ENCODE measurements around the gene CCDC102A. TPM values are rescaled to one million over a fixed set of nuclear protein-coding genes. Genes with fewer than 3 reads are reported as not detected.
A peak's percentile ranks its signal among the peaks of the same experiment; 100 is the strongest.

CCDC102A gene
- total RNA-seq, 4 donors from 2014 or later, result 1.7 to 10.7 (median 2.5) TPM

DNA sequence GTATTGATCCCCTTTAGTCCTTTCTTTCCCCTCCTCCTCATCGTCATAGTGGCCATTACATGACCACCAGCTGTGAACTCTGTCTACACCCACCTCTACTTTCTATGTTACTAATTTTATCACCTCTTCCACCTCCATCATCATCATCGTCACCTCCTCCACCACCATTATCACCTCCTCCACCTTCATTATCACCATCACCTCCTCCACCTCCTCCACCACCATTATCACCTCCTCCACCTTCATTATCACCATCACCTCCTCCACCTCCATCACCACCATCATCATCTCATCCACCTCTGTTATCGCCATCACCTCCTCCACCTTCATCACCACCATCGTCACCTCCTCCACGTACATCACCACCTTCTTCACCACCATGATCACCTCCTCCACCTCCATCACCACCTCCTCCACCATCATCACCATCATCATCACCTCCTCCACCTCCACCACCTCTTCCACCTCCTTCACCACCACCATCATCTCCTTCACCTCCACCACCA is 31.9 kb upstream of the CCDC102A start:
- Histone ChIP-seq H3K4me1 (no peaks in the 10 kb centered on the region), H3K36me3 (no peaks in the 10 kb centered on the region), H3K27ac (no peak overlapping the region), H3K27me3 (no peaks in the 10 kb centered on the region), H3K4me3 (no peak overlapping the region), H3K9me3 (no peaks in the 10 kb centered on the region)
- TF ChIP-seq POLR2A (IDR thresholded peaks at IDR 0.05), result no peak
- TF ChIP-seq, protein P1, sequence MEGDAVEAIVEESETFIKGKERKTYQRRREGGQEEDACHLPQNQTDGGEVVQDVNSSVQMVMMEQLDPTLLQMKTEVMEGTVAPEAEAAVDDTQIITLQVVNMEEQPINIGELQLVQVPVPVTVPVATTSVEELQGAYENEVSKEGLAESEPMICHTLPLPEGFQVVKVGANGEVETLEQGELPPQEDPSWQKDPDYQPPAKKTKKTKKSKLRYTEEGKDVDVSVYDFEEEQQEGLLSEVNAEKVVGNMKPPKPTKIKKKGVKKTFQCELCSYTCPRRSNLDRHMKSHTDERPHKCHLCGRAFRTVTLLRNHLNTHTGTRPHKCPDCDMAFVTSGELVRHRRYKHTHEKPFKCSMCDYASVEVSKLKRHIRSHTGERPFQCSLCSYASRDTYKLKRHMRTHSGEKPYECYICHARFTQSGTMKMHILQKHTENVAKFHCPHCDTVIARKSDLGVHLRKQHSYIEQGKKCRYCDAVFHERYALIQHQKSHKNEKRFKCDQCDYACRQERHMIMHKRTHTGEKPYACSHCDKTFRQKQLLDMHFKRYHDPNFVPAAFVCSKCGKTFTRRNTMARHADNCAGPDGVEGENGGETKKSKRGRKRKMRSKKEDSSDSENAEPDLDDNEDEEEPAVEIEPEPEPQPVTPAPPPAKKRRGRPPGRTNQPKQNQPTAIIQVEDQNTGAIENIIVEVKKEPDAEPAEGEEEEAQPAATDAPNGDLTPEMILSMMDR (IDR thresholded peaks at IDR 0.05), result no peak
- DNase-seq, result peak in 1 of 3 donors; percentile 10

DNA sequence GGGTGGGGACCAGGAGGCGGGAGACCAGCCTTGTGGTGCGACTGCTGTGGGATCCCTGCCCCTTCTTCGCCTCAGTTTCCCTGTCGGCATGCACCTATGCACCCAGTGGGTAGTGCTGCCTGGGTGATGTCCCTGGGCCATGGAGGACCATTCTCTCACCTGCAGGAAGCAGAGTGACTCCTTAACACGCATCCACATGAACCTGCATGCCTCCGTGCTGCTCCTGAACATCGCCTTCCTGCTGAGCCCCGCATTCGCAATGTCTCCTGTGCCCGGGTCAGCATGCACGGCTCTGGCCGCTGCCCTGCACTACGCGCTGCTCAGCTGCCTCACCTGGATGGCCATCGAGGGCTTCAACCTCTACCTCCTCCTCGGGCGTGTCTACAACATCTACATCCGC is 31.3 kb upstream of the CCDC102A start:
- TF ChIP-seq, protein P1 (IDR thresholded peaks at IDR 0.05), result no peak
- TF ChIP-seq POLR2A (IDR thresholded peaks at IDR 0.05), result no peak
- Histone ChIP-seq H3K27me3 (no peaks in the 10 kb centered on the region), H3K4me3 (no peak overlapping the region), H3K4me1 (no peaks in the 10 kb centered on the region), H3K36me3 (no peaks in the 10 kb centered on the region), H3K9me3 (no peaks in the 10 kb centered on the region), H3K27ac (no peak overlapping the region)
- peak in 1 of 3 donors; percentile 8 for DNase-seq

- peak in 1 of 3 donors; percentile 5 for DNase-seq
- Histone ChIP-seq H3K4me1 (no peaks in the 10 kb centered on the region), H3K27ac (no peak overlapping the region), H3K36me3 (no peaks in the 10 kb centered on the region), H3K4me3 (no peak overlapping the region), H3K27me3 (no peaks in the 10 kb centered on the region), H3K9me3 (no peaks in the 10 kb centered on the region)
- TF ChIP-seq, protein P1 (IDR thresholded peaks at IDR 0.05), result no peak
- no peak for TF ChIP-seq POLR2A (IDR thresholded peaks at IDR 0.05)
Observed at GRCh38 chr16:57566436-57566835, 30.1 kb upstream of the CCDC102A start.

DNA sequence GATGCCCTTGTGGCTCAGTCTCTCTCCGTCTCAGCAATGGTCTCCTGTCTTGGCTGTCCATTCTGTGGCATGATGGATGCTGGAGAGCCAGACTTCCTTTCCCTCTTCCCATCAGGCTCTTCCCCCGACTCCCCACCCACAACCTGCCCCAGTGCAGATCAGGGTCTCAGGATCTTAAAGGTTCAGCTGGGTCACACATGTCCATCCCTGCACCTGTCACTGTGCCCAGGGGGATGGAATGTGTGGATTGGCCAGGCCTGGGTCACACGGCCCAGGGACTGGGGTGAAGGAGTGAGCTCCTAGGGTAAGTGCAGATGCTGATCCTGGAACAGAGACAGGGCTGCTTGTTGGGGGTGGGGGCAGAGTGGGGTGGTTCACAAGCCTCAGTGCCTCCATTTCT is 29.1 kb upstream of the CCDC102A start:
- TF ChIP-seq, protein P1 (IDR thresholded peaks at IDR 0.05), result no peak
- TF ChIP-seq POLR2A (IDR thresholded peaks at IDR 0.05), result no peak
- Histone ChIP-seq H3K4me3 (no peak overlapping the region), H3K36me3 (no peaks in the 10 kb centered on the region), H3K27me3 (no peaks in the 10 kb centered on the region), H3K4me1 (no peaks in the 10 kb centered on the region), H3K9me3 (peaks cover 0 to 3% (median 0%) of the 10 kb centered on the region in 4 donors), H3K27ac (no peak overlapping the region)
- DNase-seq, result no peak

DNA sequence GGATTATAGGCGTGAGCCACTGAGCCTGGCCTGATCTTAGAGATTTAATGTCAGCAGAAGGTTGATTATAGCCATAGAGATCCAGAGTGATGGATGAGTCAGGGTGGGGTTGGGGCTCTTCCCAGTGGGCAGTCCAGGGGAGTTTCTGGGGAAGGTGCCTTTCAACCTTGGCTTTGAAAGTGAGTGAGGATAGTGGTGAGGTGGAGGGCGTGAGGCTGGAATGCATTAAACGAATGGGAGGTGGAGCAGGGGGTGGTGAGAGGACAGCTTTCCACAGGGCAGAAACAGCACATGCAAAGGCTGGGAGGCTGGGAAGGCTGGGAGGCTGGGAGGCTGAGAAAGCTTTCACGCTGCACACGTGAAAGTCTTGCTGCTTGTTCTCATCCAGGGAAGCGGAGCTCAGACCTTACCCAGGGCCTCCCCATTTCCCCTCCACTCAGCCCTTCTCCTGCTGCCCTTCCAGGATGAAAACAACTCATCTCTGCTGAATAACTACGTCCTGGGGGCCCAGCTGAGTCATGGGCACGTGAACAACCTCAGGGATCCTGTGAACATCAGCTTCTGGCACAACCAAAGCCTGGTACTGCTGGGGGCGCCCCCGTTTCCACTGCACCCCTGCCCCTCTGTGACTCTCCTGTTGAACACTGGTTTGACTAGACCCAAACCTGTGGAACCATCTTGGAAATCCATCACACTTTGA is 28.4 kb upstream of the CCDC102A start:
- DNase-seq, result no peak

More for the DNA sequence above, 28.4 kb upstream of the CCDC102A start:
- Histone ChIP-seq H3K36me3 (no peaks in the 10 kb centered on the region), H3K9me3 (peaks cover 0 to 3% (median 0%) of the 10 kb centered on the region in 4 donors), H3K27me3 (no peaks in the 10 kb centered on the region), H3K4me3 (no peak overlapping the region), H3K27ac (no peak overlapping the region), H3K4me1 (no peaks in the 10 kb centered on the region)
- TF ChIP-seq, protein P1 (IDR thresholded peaks at IDR 0.05), result no peak
- TF ChIP-seq POLR2A (IDR thresholded peaks at IDR 0.05), result no peak
